PC-3 (cell line): Measurements from ENCODE around the gene ALG3. TPM values are rescaled to one million over a fixed set of nuclear protein-coding genes. Genes with fewer than 3 reads are reported as not detected.

Source experiments
- ATAC-seq: fragments of 200-7000 bp; cut with Tn5 transposase; 2 replicates; pipeline ENCODE4 v1.9.1; 2020; ENCODE audit warnings: mild to moderate bottlenecking, moderate library complexity
- BruUV-seq: library from RNA; stranded (reverse); fragments of 400-500 nt; replicated peaks from 2 replicates; lab custom pipeline; 2021; lab: Mats Ljungman, UMichigan
- CTCF ChIA-PET: fragments of 300-600 bp; sonication (Branson Sonifier 250); formaldehyde crosslinking; loops from one replicate; lab custom pipeline; 2022; ENCODE audit warnings: antibody characterized with exemption; lab: Charles Lee
- POLR2A ChIA-PET: fragments of 300-600 bp; sonication (Branson Sonifier 250); formaldehyde crosslinking; loops from one replicate; lab custom pipeline; 2022; ENCODE audit warnings: antibody characterized with exemption; ENCODE audit not compliant: unreplicated experiment; lab: Charles Lee
- DNase-seq: peaks from one replicate; pipeline ENCODE4 v3.0.0-alpha.2; 2015
- H2AFZ ChIP-seq: fragments of 300-600 bp; sonication (generic); 2 replicates; pipeline ENCODE4 v1.6.0; 2016; ENCODE audit warnings: antibody characterized with exemption, low read length
- H3F3A ChIP-seq: fragments of 300-600 bp; sonication (generic); one replicate; pipeline ENCODE4 v1.6.0; 2017; ENCODE audit warnings: antibody characterized with exemption, low read length, control low read depth, mild to moderate bottlenecking; ENCODE audit not compliant: unreplicated experiment
- H3K27ac ChIP-seq: fragments of 300-600 bp; sonication (generic); 2 replicates; pipeline ENCODE4 v1.5.1; 2016; ENCODE audit warnings: mild to moderate bottlenecking, low read length
- H3K27me3 ChIP-seq: fragments of 300-600 bp; sonication (generic); 2 replicates; pipeline ENCODE4 v1.6.1; 2016; ENCODE audit warnings: low read length, mixed read lengths
- H3K36me3 ChIP-seq: fragments of 300-600 bp; sonication (generic); 2 replicates; pipeline ENCODE4 v1.6.1; 2016; ENCODE audit warnings: low read depth, mixed run types, low read length, mixed read lengths
- H3K4me1 ChIP-seq: fragments of 300-600 bp; sonication (generic); 2 replicates; pipeline ENCODE4 v1.5.1; 2016; ENCODE audit warnings: low read length; ENCODE audit not compliant: insufficient read depth
- H3K4me2 ChIP-seq: fragments of 300-600 bp; sonication (generic); 2 replicates; pipeline ENCODE4 v1.6.0; 2016; ENCODE audit warnings: low read length
- H3K4me3 ChIP-seq: fragments of 300-600 bp; sonication (generic); 2 replicates; pipeline ENCODE4 v1.5.1; 2016; ENCODE audit warnings: mild to moderate bottlenecking, low read length, mixed read lengths
- H3K79me2 ChIP-seq: fragments of 300-600 bp; sonication (generic); 2 replicates; pipeline ENCODE4 v1.6.1; 2017; ENCODE audit warnings: low read length, mixed read lengths
- H3K9ac ChIP-seq: fragments of 300-600 bp; sonication (generic); 2 replicates; pipeline ENCODE4 v1.6.0; 2016; ENCODE audit warnings: mild to moderate bottlenecking, low read length
- H3K9me2 ChIP-seq: fragments of 300-600 bp; sonication (generic); replicated peaks from 2 replicates; pipeline ENCODE4 v1.6.1; 2016; ENCODE audit warnings: mixed run types, low read length, mixed read lengths
- H3K9me3 ChIP-seq: fragments of 300-600 bp; sonication (generic); 2 replicates; pipeline ENCODE4 v1.6.1; 2016; ENCODE audit warnings: low read length, mixed read lengths
- H4K20me1 ChIP-seq: fragments of 300-600 bp; sonication (generic); 2 replicates; pipeline ENCODE4 v1.6.1; 2016; ENCODE audit warnings: low read length, mixed read lengths
- EZH2 ChIP-seq: fragments of 300-600 bp; sonication (generic); IDR thresholded peaks from one replicate; pipeline ENCODE4 v1.6.1; 2017; ENCODE audit warnings: antibody characterized with exemption, mild to moderate bottlenecking, low read length; ENCODE audit not compliant: unreplicated experiment
- EZH2phosphoT487 ChIP-seq: fragments of 300-600 bp; sonication (generic); IDR thresholded peaks from 2 replicates; pipeline ENCODE4 v1.6.1; 2018; ENCODE audit warnings: mild to moderate bottlenecking, antibody characterized with exemption, low read length, borderline replicate concordance
- intact Hi-C: fragments of 100-400 bp; cut with micrococcal nuclease; formaldehyde crosslinking; loops from 2 replicates; pipeline ENCODE4 v1.9.0; 2023
- total RNA-seq: library from RNA; depleted of rRNA; stranded (reverse); fragments of >200 nt; gene quantifications from 2 replicates; pipeline ENCODE4 v1.2.3, GENCODE V29; 2014
- TF ChIP-seq, protein P1 (sequence below): fragments of 300-600 bp; sonication (generic); conservative IDR thresholded peaks from 2 replicates; pipeline ENCODE4 v1.5.1; 2017; ENCODE audit warnings: antibody characterized with exemption, low read depth, mild to moderate bottlenecking, low read length

ALG3 gene
- total RNA-seq, 1 experiment from 2014 or later: 89.0 TPM

DNA sequence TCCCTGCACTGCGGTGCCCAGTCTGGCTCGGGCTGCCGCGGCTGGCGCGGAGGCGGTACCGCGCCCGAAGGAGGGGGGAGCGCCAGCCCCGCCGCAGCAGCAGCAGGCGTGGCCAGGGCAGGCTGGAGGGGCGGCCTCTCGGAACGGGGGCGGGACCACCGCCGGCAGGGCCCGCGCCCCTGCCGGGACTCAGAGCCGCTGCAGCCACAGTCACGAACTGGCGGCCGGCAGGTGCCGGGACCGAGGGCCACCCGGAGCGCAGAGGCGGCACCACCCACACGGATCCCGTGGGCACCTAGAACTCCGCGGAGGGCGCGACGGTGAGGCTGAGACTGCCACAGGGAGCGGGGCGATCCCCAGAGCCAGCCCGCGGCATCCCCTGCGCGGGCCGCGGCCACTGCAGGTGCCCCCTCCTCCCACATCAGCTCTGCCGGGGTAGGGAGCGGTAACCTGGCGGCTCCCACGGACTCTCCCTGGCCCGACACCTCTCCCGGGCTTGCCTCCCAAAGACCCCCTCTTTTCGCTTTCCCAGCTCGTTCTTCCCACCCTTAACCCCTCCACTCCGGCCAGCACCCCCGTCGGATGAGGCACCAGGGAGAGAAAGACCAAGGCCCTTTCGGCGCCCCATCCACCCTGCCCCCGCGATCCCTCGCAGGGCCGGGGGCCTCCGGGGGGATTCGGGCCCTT, 19.2 kb downstream of the ALG3 start, which contains the start of gene VWA5B2:
Gene VWA5B2 (plus strand): TSS at position 192 of the 687 bp plus-strand sequence. CDS start 944 bp downstream, outside the sequence.
- BruUV-seq: no TSS peak
- no peak within 1 kb of the TSS for H3K9ac ChIP-seq
- H3K27ac ChIP-seq: no peak within 1 kb of the TSS
- DNase-seq (peak; percentile 80), ATAC-seq (peak; percentile 80)
- no peaks in the 10 kb centered on the region for H3K9me2 ChIP-seq
- TF ChIP-seq EZH2phosphoT487 (no peak), EZH2 (no peak)
- TF ChIP-seq, protein P1, sequence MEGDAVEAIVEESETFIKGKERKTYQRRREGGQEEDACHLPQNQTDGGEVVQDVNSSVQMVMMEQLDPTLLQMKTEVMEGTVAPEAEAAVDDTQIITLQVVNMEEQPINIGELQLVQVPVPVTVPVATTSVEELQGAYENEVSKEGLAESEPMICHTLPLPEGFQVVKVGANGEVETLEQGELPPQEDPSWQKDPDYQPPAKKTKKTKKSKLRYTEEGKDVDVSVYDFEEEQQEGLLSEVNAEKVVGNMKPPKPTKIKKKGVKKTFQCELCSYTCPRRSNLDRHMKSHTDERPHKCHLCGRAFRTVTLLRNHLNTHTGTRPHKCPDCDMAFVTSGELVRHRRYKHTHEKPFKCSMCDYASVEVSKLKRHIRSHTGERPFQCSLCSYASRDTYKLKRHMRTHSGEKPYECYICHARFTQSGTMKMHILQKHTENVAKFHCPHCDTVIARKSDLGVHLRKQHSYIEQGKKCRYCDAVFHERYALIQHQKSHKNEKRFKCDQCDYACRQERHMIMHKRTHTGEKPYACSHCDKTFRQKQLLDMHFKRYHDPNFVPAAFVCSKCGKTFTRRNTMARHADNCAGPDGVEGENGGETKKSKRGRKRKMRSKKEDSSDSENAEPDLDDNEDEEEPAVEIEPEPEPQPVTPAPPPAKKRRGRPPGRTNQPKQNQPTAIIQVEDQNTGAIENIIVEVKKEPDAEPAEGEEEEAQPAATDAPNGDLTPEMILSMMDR: no peak
- H4K20me1 ChIP-seq: no peaks in the 10 kb centered on the region
- ChIA-PET POLR2A (no interaction called here), CTCF (no interaction called here)
- peaks cover 18% of the 10 kb centered on the region for H3K4me1 ChIP-seq
- H3K36me3 ChIP-seq: no peaks in the 10 kb centered on the region
- H3K4me2 ChIP-seq: peak within 1 kb of the TSS; percentile 99
- H3K9me3 ChIP-seq: no peaks in the 10 kb centered on the region
- intact Hi-C loops: loop anchor here (5.0 kb wide), 1 partner anchor 42 kb away; the partner anchor contains the start of gene ABCF3
- H2AFZ ChIP-seq: peak within 1 kb of the TSS; percentile 79
- H3F3A ChIP-seq: no peaks in the 10 kb centered on the region
- peaks cover 10% of the 10 kb centered on the region for H3K27me3 ChIP-seq
- no peaks in the 10 kb centered on the region for H3K79me2 ChIP-seq
- H3K4me3 ChIP-seq: peak within 1 kb of the TSS; percentile 75

DNA sequence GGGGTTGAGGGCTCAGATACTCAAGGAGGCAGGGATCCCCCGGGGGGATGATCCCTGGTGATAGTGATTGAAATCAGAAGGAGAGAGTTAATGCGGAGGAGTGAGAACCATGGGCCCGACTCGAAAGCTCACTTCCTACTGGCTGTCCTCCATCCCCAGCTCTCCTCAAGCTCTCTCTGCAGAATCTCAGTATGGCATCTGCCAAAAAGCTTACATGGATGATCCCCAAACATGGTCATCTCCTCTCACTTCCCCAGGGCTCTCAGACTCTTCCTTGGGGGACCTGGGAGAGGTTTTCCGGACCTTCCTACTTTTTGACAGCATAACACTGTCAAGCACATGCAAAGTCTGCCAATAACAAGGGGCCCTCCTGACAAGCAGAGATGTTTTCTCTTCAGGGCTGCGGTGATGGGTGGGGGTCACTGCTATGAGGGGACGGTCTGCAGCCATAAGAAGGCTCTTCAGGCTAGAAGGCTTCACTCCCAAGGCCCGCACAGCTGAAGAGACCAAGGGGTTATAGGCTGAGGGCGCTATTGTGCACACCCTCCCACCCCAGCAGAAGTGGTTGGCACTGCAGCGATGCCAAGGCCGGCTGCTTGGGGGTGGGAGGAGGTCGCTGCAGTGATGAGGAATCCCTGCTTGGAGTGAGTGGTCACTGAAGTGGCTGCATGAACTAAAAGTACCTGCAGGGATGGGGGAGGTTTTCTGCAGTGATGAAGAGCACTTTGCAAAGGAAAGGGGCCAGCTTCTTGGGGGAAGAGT, 20.2 kb downstream of the ALG3 start:
- Histone ChIP-seq H3K27ac (no peak overlapping the region), H3K27me3 (peaks cover 10% of the 10 kb centered on the region), H3K9ac (no peak overlapping the region), H3K9me3 (no peaks in the 10 kb centered on the region), H3K4me2 (peak overlapping the region; percentile 99; the same call in 1 of the 2 replicates), H3K79me2 (no peaks in the 10 kb centered on the region), H3K4me3 (peak overlapping the region; percentile 75; the same call in 1 of the 2 replicates), H3K4me1 (peaks cover 9% of the 10 kb centered on the region; the same call in 1 of the 2 replicates), H4K20me1 (no peaks in the 10 kb centered on the region), H3K36me3 (no peaks in the 10 kb centered on the region), H2AFZ (no peak overlapping the region), H3F3A (no peaks in the 10 kb centered on the region), H3K9me2 (no peaks in the 10 kb centered on the region)
- ATAC-seq (0 out of 2 replicates have a peak, but pooled peaks have one; percentile 4), DNase-seq (no peak)
- TF ChIP-seq, protein P1: no peak
- TF ChIP-seq EZH2phosphoT487: no peak
- no peak for TF ChIP-seq EZH2
- ChIA-PET CTCF (interaction anchor here (0.6 to 1.1 kb wide), 3 partner anchors 21 to 345 kb away, joined by 3 to 14 read pairs (median 4); no protein-coding TSS in a partner anchor), POLR2A (no interaction called here)
- intact Hi-C loops: no loop called here
- BruUV-seq: no TSS peak
